Activated CD4-positive, alpha-beta T cell treated with anti-CD3 and anti-CD28 coated beads, Interleukin-2, Interleukin-6, amounts not matched to agents 100 ng/mL and 50 ng/mL, durations not matched to agents 16 hours and 8 hours (primary cell): ENCODE data around the gene SLC6A6.

Experiments used
- DNase-seq: peaks from one replicate; pipeline ENCODE4 v3.0.0-alpha.2; 2020

Gene SLC6A6

GRCh38 chr3:14373753-14374376, 28.5 kb upstream of the SLC6A6 start:
- DNase-seq = no peak

GRCh38 chr3:14374444-14374883, 27.9 kb upstream of the SLC6A6 start:
- DNase-seq = no peak

DNA sequence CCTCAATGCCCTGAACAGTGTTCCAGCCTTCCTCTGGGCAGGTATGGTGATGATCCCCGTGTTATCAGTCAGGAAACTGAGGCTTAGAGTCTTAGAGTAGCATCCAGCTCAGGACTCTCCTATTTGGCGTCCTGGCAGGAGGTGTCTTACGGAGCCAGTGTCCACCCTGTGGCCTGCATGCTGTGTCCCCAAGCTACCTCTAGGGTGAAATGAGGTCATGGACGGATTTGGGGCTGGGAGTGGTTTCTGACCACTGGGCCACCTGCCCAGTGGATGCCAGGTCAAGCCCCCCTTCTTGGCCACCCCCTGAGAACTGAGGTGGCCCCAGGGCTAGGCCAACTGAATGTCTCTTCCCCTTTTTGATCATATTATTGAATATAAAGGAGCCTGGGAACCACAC, 27.2 kb upstream of the SLC6A6 start:
- no peak for DNase-seq

DNA sequence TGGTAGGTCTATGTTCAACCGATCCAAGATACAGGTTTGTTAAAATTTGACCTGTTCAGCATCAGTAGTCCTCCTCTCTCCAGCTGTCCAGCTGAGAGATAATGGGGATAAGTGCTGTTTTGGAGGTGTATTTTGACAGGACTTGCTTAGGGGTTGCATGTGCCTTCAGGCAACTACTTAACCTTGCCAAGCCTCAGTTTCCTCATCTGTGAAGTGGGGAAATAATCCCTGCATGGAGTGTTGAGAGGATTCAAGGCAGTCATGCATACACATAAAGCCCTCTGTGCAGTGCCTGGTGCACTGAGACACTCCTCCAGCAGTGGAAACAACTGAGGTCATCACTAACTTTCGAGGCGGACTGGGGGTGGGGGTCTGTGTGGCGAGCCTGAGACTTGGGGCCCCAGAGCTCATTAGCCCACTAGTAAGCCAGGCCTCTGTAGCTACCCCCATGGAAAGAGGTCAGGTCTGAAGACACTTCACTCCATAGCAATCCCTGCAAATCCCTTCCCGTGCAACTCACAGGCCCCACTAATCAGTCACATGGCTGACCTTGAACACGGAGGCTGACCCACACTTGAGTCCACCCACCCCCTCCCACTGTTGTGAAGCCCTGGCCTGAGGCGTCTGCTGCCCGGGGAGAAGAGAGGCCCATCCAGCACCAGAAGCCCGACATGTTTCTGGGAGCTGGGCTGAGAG, 25.9 kb upstream of the SLC6A6 start:
- DNase-seq = no peak

DNA sequence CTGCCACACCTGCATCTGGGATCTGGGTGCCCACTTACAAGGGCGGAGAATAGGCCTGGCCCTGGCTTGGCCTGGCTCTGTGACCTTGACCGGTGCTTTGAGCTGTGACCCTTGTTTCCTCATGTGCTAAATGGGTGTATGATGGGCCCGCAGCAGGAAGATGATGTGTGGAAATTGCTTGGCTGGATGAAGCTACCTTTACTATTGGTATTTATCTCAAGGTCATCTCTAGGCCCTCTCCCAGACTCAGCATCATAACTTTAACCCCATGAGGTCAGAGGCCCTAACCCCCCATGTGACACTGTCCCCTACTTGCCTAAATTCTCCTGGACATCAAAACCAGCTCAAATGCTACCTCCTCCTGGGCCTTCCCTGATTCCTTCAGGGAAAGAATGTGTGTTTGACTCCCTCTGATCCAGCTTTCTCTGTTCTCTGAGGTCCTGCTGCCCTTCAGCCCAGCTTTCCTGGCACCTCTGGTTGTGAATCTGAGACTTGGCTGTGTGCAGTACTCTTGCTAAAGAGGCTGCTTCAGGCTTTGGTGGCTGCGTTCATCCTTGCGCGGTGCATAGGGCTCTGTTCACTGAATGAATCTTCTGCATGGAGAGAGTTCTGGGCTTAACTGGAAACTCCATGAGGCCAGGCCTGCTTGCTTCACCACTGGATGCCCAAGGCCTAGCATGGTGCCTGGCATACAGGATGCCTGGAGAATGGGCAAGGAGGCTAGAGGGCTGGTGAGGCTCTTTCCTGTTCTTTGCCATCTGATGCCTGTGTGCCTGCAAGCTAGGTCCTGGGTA, 25.2 kb upstream of the SLC6A6 start:
- DNase-seq = no peak

- DNase-seq = peak; percentile 79
These were observed 24.6 kb upstream of the SLC6A6 start for GRCh38 chr3:14377838-14378169.

DNA sequence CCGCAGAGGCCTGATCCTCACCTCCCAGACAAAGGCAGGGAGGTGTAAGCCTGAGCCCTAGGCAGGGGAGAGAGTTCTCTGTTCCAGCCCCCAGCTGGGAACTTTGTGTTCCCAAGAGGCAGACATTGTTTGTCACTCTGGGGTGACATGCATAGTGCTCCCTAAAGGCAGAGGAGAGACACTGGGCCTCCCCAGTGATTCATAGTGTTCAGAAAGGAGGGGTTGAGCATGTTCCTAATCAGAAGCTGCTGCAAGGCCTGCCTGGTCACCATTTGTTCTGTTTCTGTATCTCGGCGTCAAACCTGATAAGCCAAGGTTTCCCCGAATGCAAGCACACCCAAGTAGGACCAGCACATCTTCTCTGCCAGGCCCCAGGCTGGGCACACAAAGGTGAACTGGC, 24.0 kb upstream of the SLC6A6 start:
- DNase-seq = no peak

DNA sequence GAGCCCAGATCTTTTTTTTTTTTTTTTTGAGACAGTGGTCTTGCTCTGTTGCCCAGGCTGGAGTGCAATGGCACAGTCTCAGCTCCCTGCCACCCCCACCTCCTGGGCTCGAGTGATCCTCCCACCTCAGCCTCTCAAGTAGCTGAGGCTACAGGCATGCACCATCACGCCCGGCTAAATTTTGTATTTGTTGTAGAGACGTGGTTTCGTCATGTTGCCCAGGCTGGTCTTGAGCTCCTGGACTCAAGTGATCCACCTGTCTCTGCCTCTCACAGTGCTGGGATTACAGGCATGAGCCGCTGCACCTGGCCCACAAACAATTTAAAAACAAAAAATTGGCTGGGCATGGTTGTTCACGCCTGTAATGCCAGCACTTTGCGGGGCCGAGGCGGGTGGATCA, 22.6 kb upstream of the SLC6A6 start:
- DNase-seq = no peak

DNA sequence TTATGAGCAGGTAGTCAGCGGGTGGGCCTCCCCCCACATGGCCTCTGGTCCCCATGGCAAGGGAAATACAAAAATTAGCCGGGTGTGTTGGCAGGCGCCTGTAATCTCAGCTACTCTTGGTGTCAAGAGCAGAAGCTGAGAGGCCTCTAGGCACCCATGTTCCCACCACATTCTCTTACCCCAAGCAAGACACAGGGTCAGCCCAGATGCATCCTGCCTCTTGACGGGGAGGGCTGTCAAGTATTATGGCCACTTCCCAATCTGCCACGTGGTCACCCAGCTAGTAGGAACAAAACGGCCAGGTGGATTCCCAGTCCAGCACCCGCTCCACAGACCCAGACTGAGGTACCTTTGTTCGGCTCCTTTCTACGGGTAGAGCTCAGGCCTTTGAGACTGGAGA, 16.2 kb upstream of the SLC6A6 start:
- no peak for DNase-seq

DNA sequence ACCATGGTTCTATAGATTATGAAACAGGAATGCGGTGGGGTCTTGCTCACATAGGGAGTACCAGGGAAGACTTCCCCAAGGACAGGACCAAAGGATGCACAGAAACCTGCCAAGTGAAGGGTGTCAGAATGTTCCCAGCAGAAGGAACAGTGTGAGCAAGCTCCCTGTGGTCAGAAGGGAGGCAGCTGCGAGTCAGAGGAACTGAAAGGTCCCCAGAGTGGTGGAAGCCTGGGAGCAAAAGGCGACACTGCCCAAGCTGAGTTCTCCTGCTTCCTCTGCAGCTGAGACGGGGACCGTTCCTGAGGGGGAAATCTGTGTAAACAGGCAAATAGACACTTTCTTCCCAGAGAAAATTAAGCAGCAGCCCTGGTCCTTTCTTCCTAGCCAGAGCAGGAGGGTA, 14.2 kb upstream of the SLC6A6 start:
- no peak for DNase-seq

- no peak for DNase-seq
These were observed 13.2 kb upstream of the SLC6A6 start for GRCh38 chr3:14389166-14389606.

- DNase-seq = no peak
These were observed 12.7 kb upstream of the SLC6A6 start for GRCh38 chr3:14389716-14390115.

GRCh38 chr3:14391033-14391432, 11.4 kb upstream of the SLC6A6 start:
- no peak for DNase-seq

- no peak for DNase-seq
These were observed 10.2 kb upstream of the SLC6A6 start for GRCh38 chr3:14392231-14392630.

- no peak for DNase-seq
These were observed 9.5 kb upstream of the SLC6A6 start for GRCh38 chr3:14392803-14393319.

GRCh38 chr3:14393440-14394106, 8.8 kb upstream of the SLC6A6 start:
- no peak for DNase-seq

GRCh38 chr3:14396031-14396692, 6.2 kb upstream of the SLC6A6 start:
- DNase-seq = no peak

DNA sequence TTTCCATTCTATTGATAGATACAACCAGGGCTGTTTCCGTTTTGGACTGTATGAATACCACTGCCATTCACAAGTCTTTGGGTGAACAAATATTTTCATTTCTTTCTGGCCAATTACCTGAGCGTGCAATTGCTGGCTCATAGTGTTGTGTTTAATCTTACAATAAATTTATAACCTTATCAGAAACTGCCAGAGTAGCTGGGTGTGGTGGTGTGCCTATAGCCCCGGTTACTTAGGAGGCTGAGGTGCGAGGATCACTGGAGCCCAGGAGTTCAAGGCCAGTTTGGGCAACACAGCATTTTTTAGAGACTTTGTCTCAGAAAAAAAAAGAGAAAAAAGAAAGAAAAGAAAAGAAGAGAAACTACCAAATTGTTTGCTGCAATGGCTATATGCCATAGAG, 5.4 kb upstream of the SLC6A6 start:
- DNase-seq = no peak

DNA sequence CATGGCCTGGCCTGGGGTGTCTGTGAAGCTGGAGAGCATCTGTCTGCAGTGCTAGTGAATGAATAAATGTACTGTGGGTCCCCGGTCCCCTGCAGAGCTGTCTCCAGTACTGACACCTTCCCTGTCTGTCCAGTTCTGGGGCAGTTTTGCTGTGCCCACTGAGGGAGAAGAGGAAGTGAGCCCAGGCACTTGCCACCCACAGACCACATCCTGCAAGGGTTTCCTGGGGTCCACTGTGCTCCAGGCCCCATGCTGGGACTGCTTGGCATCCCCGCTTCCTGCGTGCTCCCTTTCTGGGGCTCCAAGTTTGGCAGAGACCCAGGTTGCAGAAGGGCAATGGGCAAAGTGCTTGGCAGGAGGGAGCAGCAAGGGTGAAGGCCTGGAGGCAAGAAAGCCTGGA, 4.9 kb upstream of the SLC6A6 start:
- DNase-seq = no peak

GRCh38 chr3:14397940-14398796, 4.2 kb upstream of the SLC6A6 start:
- DNase-seq = no peak

DNA sequence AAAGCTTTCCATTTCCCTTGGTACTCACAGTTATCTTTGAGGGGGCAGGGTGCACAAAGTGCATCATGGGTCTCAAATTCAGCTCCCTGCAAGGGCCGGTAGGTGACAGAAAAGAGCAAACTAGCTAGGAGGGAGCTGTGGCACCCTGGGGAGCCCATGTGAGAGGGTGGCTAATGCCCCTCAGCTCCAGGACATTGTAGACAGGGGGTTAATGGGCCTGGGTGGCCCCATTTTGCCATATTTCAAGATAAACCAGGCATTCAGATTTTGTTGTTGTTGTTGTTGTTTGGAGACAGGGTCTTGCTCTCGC, 3.7 kb upstream of the SLC6A6 start:
- DNase-seq = no peak

DNA sequence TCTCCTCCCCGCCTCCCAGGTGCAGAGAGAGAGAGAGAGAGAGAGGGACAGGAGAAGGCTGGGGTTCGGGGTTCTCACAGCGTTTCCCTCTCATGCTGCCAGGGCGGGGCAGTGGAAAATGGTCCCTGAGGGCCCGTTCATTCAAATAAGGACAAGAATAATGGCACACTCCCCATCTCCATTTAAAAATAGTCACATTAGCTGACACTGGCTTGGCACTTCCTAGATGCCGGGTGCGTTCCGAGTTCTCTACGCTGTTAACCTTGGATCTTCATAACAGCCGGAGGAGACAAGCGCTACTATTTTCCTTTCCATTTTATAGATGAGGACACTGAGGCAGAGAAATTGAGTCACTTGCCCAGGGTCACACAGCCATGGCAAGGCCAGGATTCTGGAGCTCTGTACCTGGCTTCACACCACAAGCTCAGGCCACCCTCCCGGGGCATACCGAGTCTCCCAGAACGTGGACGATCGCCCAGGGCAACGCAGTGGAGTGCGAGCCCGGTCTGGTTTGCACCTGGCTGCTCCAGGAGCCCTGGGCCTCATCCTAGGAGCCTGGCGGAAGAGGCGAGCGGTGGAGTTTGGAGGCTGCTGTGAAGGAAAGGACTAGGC, 608 bp upstream of the SLC6A6 start:
- no peak for DNase-seq
